ENCODE data around the gene GRM1. TPM values are rescaled to one million over a fixed set of nuclear protein-coding genes. Genes with fewer than 3 reads are reported as not detected.

The GRM1 gene
- total and polyA plus RNA-seq, 8 donors: not detected

DNA sequence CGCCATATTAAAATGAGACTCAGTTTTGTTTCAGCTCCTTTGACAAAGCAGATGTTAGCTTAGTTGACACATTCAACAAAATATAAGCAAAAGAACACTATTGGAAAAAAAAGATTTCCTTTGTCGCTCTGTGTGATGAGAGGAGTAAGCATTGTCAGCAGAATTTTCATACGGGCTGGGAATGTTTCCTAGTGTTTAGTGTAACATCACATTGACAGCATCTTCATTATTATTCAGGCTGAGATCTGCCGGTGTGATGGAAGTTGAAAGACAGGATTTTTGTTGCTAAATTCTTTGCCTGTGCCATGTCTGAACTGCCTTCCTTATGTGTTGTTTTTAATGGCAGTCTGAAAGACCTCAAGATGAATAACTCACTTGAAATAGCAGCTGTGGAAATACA lies 49.1 kb downstream of the GRM1 start:
- no peaks in the 10 kb centered on the region for H3K9me3 ChIP-seq
- intact Hi-C loops (cut with DNase I; ENCODE audit: low total_unique reads): no loop called here
- no peaks in the 10 kb centered on the region for H3K27me3 ChIP-seq
- no peak for TF ChIP-seq POLR2AphosphoS5 (IDR thresholded peaks at IDR 0.05)
- no peak for TF ChIP-seq CTCF (IDR thresholded peaks at IDR 0.05)
- no peak for TF ChIP-seq EP300 (IDR thresholded peaks at IDR 0.05)
- no peak for TF ChIP-seq POLR2A (IDR thresholded peaks at IDR 0.05)
- no peaks in the 10 kb centered on the region for H3K4me1 ChIP-seq
- no peak for DNase-seq
- 77 to 84% (median 81%) methylated on average over 4 of the region's 4 CpGs for WGBS, 5 donors
- H3K27ac ChIP-seq: no peak overlapping the region
- H3K4me3 ChIP-seq: no peak overlapping the region
- H3K36me3 ChIP-seq: no peaks in the 10 kb centered on the region

- TF ChIP-seq POLR2A (IDR thresholded peaks at IDR 0.05) (no peak), CTCF (IDR thresholded peaks at IDR 0.05) (no peak), EP300 (IDR thresholded peaks at IDR 0.05) (no peak), POLR2AphosphoS5 (IDR thresholded peaks at IDR 0.05) (no peak)
- Histone ChIP-seq H3K36me3 (no peaks in the 10 kb centered on the region), H3K27me3 (no peaks in the 10 kb centered on the region), H3K4me3 (no peak overlapping the region), H3K4me1 (no peaks in the 10 kb centered on the region), H3K9me3 (no peaks in the 10 kb centered on the region), H3K27ac (no peak overlapping the region)
- DNase-seq: peak in 1 of 2 donors; percentile 3
- 82 to 85% (median 83%) methylated on average over 7 of the region's 7 CpGs for WGBS, 5 donors
- intact Hi-C loops (cut with DNase I; ENCODE audit: low total_unique reads): no loop called here
Measured at GRCh38 chr6:146087386-146087785, 58.5 kb downstream of the GRM1 start.

- H3K9me3 ChIP-seq: no peaks in the 10 kb centered on the region
- WGBS, 5 donors: 67 to 79% (median 77%) methylated on average over 3 of the region's 3 CpGs
Measured at GRCh38 chr6:146090474-146090873, 61.6 kb downstream of the GRM1 start.

DNA sequence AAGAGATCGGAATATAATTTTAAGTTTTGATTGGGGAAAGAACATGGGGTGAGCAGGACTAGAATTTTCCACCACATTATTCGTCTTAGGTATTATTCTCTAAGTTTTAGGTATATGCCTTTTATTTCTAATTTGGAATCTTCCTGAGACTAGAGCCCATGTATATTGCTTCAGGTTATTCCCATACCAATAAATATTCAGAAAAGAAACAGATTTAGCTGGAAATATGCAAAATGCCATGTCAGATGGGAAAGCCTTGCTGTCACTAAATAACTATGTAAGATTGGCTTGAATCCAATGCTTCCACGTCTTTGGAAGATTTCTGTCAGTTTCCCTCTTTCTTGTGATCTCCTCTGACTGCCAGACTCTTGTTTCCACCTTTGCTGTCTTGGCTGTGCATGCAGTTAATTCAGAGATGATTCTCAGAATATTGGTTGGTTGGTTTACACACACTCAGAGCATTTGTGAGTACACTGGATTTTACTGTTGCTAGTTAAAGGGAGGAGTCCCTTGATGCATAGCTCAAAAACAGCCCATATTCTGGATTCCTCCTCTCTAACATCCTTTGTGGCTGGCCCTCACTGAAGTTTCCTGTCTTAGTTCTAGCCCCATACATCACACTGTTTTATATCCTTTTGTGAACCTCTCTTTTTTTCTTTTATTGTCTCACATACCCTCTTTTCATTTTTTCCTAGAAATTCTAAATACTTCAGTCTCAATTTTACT lies 64.3 kb downstream of the GRM1 start:
- Histone ChIP-seq H3K27ac (no peak overlapping the region), H3K4me3 (no peak overlapping the region), H3K4me1 (no peaks in the 10 kb centered on the region), H3K36me3 (no peaks in the 10 kb centered on the region), H3K9me3 (no peaks in the 10 kb centered on the region), H3K27me3 (no peaks in the 10 kb centered on the region)
- no peak for TF ChIP-seq POLR2A (IDR thresholded peaks at IDR 0.05)
- no peak for TF ChIP-seq POLR2AphosphoS5 (IDR thresholded peaks at IDR 0.05)
- no peak for TF ChIP-seq CTCF (IDR thresholded peaks at IDR 0.05)
- TF ChIP-seq EP300 (IDR thresholded peaks at IDR 0.05): no peak
- WGBS, 5 donors: 67 to 82% (median 73%) methylated on average over 3 of the region's 3 CpGs
- intact Hi-C loops (cut with DNase I; ENCODE audit: low total_unique reads): no loop called here
- DNase-seq: no peak

More at GRCh38 chr6:146090474-146090873, 61.6 kb downstream of the GRM1 start:
- Histone ChIP-seq H3K27me3 (no peaks in the 10 kb centered on the region), H3K4me3 (no peak overlapping the region), H3K36me3 (no peaks in the 10 kb centered on the region), H3K27ac (no peak overlapping the region), H3K4me1 (no peaks in the 10 kb centered on the region)
- no peak for DNase-seq
- intact Hi-C loops (cut with DNase I; ENCODE audit: low total_unique reads): no loop called here
- TF ChIP-seq POLR2AphosphoS5 (IDR thresholded peaks at IDR 0.05): no peak
- no peak for TF ChIP-seq CTCF (IDR thresholded peaks at IDR 0.05)
- no peak for TF ChIP-seq POLR2A (IDR thresholded peaks at IDR 0.05)
- no peak for TF ChIP-seq EP300 (IDR thresholded peaks at IDR 0.05)

Data from stomach (tissue), 9 donors.